ENCODE data around the gene HPSE2.
"Not testable (repeated sequence)": the region's sequence is repeated elsewhere in the genome, so short reads cannot be mapped to it uniquely, and the experiment has no call there.

HPSE2 gene

GRCh38 chr10:99005254-99005653 lies 230.4 kb downstream of the HPSE2 start:
- DNase-seq (ENCODE audit: low read depth) = no peak

- DNase-seq (ENCODE audit: low read depth) = no peak
Observed at GRCh38 chr10:99004738-99005137, 230.9 kb downstream of the HPSE2 start.

- no peak for DNase-seq (ENCODE audit: low read depth)
Observed at GRCh38 chr10:99002392-99002791, 233.3 kb downstream of the HPSE2 start.

GRCh38 chr10:98997596-98997995 lies 238.1 kb downstream of the HPSE2 start:
- no peak for DNase-seq (ENCODE audit: low read depth)

- no peak for DNase-seq (ENCODE audit: low read depth)
Observed at GRCh38 chr10:98994030-98994429, 241.6 kb downstream of the HPSE2 start.

- not testable (repeated sequence) for DNase-seq (ENCODE audit: low read depth)
Observed at GRCh38 chr10:98983751-98984150, 251.9 kb downstream of the HPSE2 start.

GRCh38 chr10:98980353-98980752 lies 255.3 kb downstream of the HPSE2 start:
- DNase-seq (ENCODE audit: low read depth) = no peak

GRCh38 chr10:98971464-98971863 lies 264.2 kb downstream of the HPSE2 start:
- DNase-seq (ENCODE audit: low read depth) = no peak

- no peak for DNase-seq (ENCODE audit: low read depth)
Observed at GRCh38 chr10:98967601-98968000, 268.1 kb downstream of the HPSE2 start.

- no peak for DNase-seq (ENCODE audit: low read depth)
Observed at GRCh38 chr10:98963608-98964007, 272.0 kb downstream of the HPSE2 start.

- DNase-seq (ENCODE audit: low read depth) = no peak
Observed at GRCh38 chr10:98959379-98959778, 276.3 kb downstream of the HPSE2 start.

GRCh38 chr10:98957801-98958200 lies 277.9 kb downstream of the HPSE2 start:
- DNase-seq (ENCODE audit: low read depth) = no peak

GRCh38 chr10:98956576-98957260 lies 278.9 kb downstream of the HPSE2 start:
- no peak for DNase-seq (ENCODE audit: low read depth)

GRCh38 chr10:98953251-98953650 lies 282.4 kb downstream of the HPSE2 start:
- no peak for DNase-seq (ENCODE audit: low read depth)

- no peak for DNase-seq (ENCODE audit: low read depth)
Observed at GRCh38 chr10:98951269-98952000, 284.2 kb downstream of the HPSE2 start.

- DNase-seq (ENCODE audit: low read depth) = no peak
Observed at GRCh38 chr10:98950106-98950505, 285.5 kb downstream of the HPSE2 start.

GRCh38 chr10:98949306-98949705 lies 286.3 kb downstream of the HPSE2 start:
- no peak for DNase-seq (ENCODE audit: low read depth)

GRCh38 chr10:98943681-98944080 lies 292.0 kb downstream of the HPSE2 start:
- no peak for DNase-seq (ENCODE audit: low read depth)

- DNase-seq (ENCODE audit: low read depth) = no peak
Observed at GRCh38 chr10:98929709-98930108, 305.9 kb downstream of the HPSE2 start.

- no peak for DNase-seq (ENCODE audit: low read depth)
Observed at GRCh38 chr10:98925651-98926050, 310.0 kb downstream of the HPSE2 start.

- no peak for DNase-seq (ENCODE audit: low read depth)
Observed at GRCh38 chr10:98924526-98924925, 311.1 kb downstream of the HPSE2 start.

GRCh38 chr10:98921316-98921715 lies 314.3 kb downstream of the HPSE2 start:
- DNase-seq (ENCODE audit: low read depth) = no peak

- no peak for DNase-seq (ENCODE audit: low read depth)
Observed at GRCh38 chr10:98920807-98921206, 314.8 kb downstream of the HPSE2 start.

- no peak for DNase-seq (ENCODE audit: low read depth)
Observed at GRCh38 chr10:98920360-98920759, 315.3 kb downstream of the HPSE2 start.
